Sigmoid colon (tissue), 7 donors: ENCODE data around the gene FYB1. TPM values are rescaled to one million over a fixed set of nuclear protein-coding genes. Genes with fewer than 3 reads are reported as not detected.

Experiments used
- DNase-seq: peaks from one replicate; pipeline ENCODE4 v3.0.0-alpha.2; 2019
- H3K27ac ChIP-seq, 4 donors: fragments of 200-600 bp; sonication (generic); one replicate each; pipeline ENCODE4 v1.5.1; 2016 to 2019; ENCODE audit warnings: mild to moderate bottlenecking in 1 of 4
- H3K27me3 ChIP-seq, 3 donors: fragments of 200-600 bp; sonication (generic); one replicate each; pipeline ENCODE4 v1.5.1; 2019; ENCODE audit warnings: mild to moderate bottlenecking in 1 of 3
- H3K36me3 ChIP-seq, 4 donors: fragments of 200-600 bp; sonication (generic); one replicate each; pipeline ENCODE4 v1.5.1; 2016 to 2019
- H3K4me1 ChIP-seq, 4 donors: fragments of 200-600 bp; sonication (generic); one replicate each; pipeline ENCODE4 v1.5.1; 2017 to 2019
- H3K4me3 ChIP-seq, 4 donors: fragments of 200-600 bp; sonication (generic); one replicate each; pipeline ENCODE4 v1.5.1; 2017 to 2019; ENCODE audit warnings: mild to moderate bottlenecking in 2 of 4, moderate library complexity in 1 of 4
- H3K9me3 ChIP-seq, 4 donors: fragments of 200-600 bp in 3 of 4; sonication (generic) in 3 of 4; one replicate each; pipeline versions ENCODE4 v1.5.1 to v1.6.1; 2013 to 2019
- CTCF ChIP-seq, 4 experiments: fragments of 450-650 bp in 3 of 4; fragments of 200-600 bp in 1 of 4; IDR thresholded peaks; one replicate each; pipeline ENCODE4 v1.5.1; 2016 to 2019; ENCODE audit warnings: antibody characterized with exemption in 4 of 4, mild to moderate bottlenecking in 3 of 4, moderate library complexity in 2 of 4
- EP300 ChIP-seq, 4 donors: sonication (generic); formaldehyde crosslinking; IDR thresholded peaks; one replicate each; pipeline ENCODE4 v1.6.1; 2017; ENCODE audit warnings: antibody characterized with exemption in 4 of 4
- POLR2A ChIP-seq, 2 donors: fragments of 450-650 bp; IDR thresholded peaks; one replicate each; pipeline ENCODE4 v1.6.1; 2016; ENCODE audit warnings: antibody characterized with exemption in 2 of 2, mild to moderate bottlenecking in 2 of 2, moderate library complexity in 2 of 2
- POLR2AphosphoS5 ChIP-seq, 4 donors: sonication (generic); formaldehyde crosslinking; IDR thresholded peaks; one replicate each; pipeline ENCODE4 v1.6.1; 2017; ENCODE audit warnings: antibody characterized with exemption in 4 of 4
- WGBS, 2 donors: extraction: QIAGEN DNeasy Blood & Tissue Kit; methylation state at CpG; one replicate each; pipeline ENCODE4 v1.1.7; 2013; 5-methylcytosine and 5-hydroxymethylcytosine counted together
- intact Hi-C: fragments of 100-400 bp; cut with DNase I; formaldehyde crosslinking; loops from one replicate; pipeline ENCODE4 v1.15.1; 2023
- polyA plus RNA-seq, 3 donors: library from polyadenylated mRNA; stranded (reverse); fragments of 200-250 nt; gene quantifications; one replicate each; pipeline ENCODE4 v1.2.3, GENCODE V29; 2013
- total RNA-seq, 4 donors: library from RNA; depleted of rRNA; stranded (reverse); fragments of >200 nt; gene quantifications; one replicate each; pipeline ENCODE4 v1.1.0, GENCODE V29; 2016
- donor health status: healthy with polysubstance abuse.
- donor health status: Bipolar disorder and iron deficiency.
- donor health status: healthy.

Gene FYB1
- total and polyA plus RNA-seq, 7 donors, result 2.8 to 18.2 (median 11.1) TPM

- intact Hi-C loops, result no loop called here
- H3K4me3 ChIP-seq, result no peak overlapping the region
- DNase-seq, result no peak
- no peaks in the 10 kb centered on the region for H3K36me3 ChIP-seq
- TF ChIP-seq POLR2AphosphoS5 (IDR thresholded peaks at IDR 0.05) (no peak), POLR2A (IDR thresholded peaks at IDR 0.05) (no peak), EP300 (IDR thresholded peaks at IDR 0.05) (no peak), CTCF (IDR thresholded peaks at IDR 0.05) (no peak)
- no peaks in the 10 kb centered on the region for H3K27me3 ChIP-seq
- H3K9me3 ChIP-seq, result no peaks in the 10 kb centered on the region
- no peak overlapping the region for H3K27ac ChIP-seq
- H3K4me1 ChIP-seq, result no peaks in the 10 kb centered on the region
- WGBS, 2 donors, result 84 to 93% methylated on average over 2 of the region's 2 CpGs
These were observed 43.6 kb upstream of the FYB1 start for GRCh38 chr5:39262981-39263380.

GRCh38 chr5:39260095-39260494 lies 40.7 kb upstream of the FYB1 start:
- H3K9me3 ChIP-seq, result no peaks in the 10 kb centered on the region
- DNase-seq, result no peak
- TF ChIP-seq POLR2A (IDR thresholded peaks at IDR 0.05) (no peak), EP300 (IDR thresholded peaks at IDR 0.05) (no peak), POLR2AphosphoS5 (IDR thresholded peaks at IDR 0.05) (no peak), CTCF (IDR thresholded peaks at IDR 0.05) (no peak)
- no peaks in the 10 kb centered on the region for H3K36me3 ChIP-seq
- H3K27me3 ChIP-seq, result no peaks in the 10 kb centered on the region
- intact Hi-C loops, result no loop called here
- no peak overlapping the region for H3K4me3 ChIP-seq
- H3K4me1 ChIP-seq, result no peaks in the 10 kb centered on the region
- no peak overlapping the region for H3K27ac ChIP-seq

- Histone ChIP-seq H3K27me3 (no peaks in the 10 kb centered on the region), H3K9me3 (no peaks in the 10 kb centered on the region), H3K36me3 (no peaks in the 10 kb centered on the region), H3K27ac (no peak overlapping the region), H3K4me1 (no peaks in the 10 kb centered on the region), H3K4me3 (no peak overlapping the region)
- DNase-seq, result no peak
- intact Hi-C loops, result no loop called here
- 87 to 92% methylated on average over 3 of the region's 3 CpGs for WGBS, 2 donors
- TF ChIP-seq CTCF (IDR thresholded peaks at IDR 0.05) (no peak), POLR2A (IDR thresholded peaks at IDR 0.05) (no peak)
These were observed 38.2 kb upstream of the FYB1 start for GRCh38 chr5:39257554-39257953.

GRCh38 chr5:39256477-39257235 lies 37.3 kb upstream of the FYB1 start:
- DNase-seq, result no peak
- peak overlapping the region in 1 of 4 donors; percentile 15 for H3K27ac ChIP-seq
- no peak for TF ChIP-seq CTCF (IDR thresholded peaks at IDR 0.05)
- no peak for TF ChIP-seq POLR2AphosphoS5 (IDR thresholded peaks at IDR 0.05)
- no peak for TF ChIP-seq EP300 (IDR thresholded peaks at IDR 0.05)
- no peak for TF ChIP-seq POLR2A (IDR thresholded peaks at IDR 0.05)
- H3K36me3 ChIP-seq, result no peaks in the 10 kb centered on the region
- intact Hi-C loops, result no loop called here
- no peak overlapping the region for H3K4me3 ChIP-seq
- no peaks in the 10 kb centered on the region for H3K9me3 ChIP-seq
- no peaks in the 10 kb centered on the region for H3K27me3 ChIP-seq
- H3K4me1 ChIP-seq, result no peaks in the 10 kb centered on the region
- 2 to 28% methylated on average over 4 of the region's 4 CpGs for WGBS, 2 donors

- 96 to 97% methylated on average over 2 of the region's 2 CpGs for WGBS, 2 donors
- no peaks in the 10 kb centered on the region for H3K9me3 ChIP-seq
- H3K4me3 ChIP-seq, result no peak overlapping the region
- DNase-seq, result no peak
- no peak for TF ChIP-seq EP300 (IDR thresholded peaks at IDR 0.05)
- H3K27ac ChIP-seq, result no peak overlapping the region
- H3K27me3 ChIP-seq, result no peaks in the 10 kb centered on the region
- intact Hi-C loops, result no loop called here
- no peaks in the 10 kb centered on the region for H3K36me3 ChIP-seq
- no peaks in the 10 kb centered on the region for H3K4me1 ChIP-seq
These were observed 36.0 kb upstream of the FYB1 start for GRCh38 chr5:39255406-39255805.
